MM.1S (cell line): ENCODE measurements around the gene HGD.

Experiments
- DNase-seq: peaks from one replicate; pipeline ENCODE4 v3.0.0-alpha.2; 2015
- H2AFZ ChIP-seq: fragments of 300-600 bp; sonication (generic); 2 replicates; pipeline ENCODE4 v1.6.0; 2016; ENCODE audit warnings: antibody characterized with exemption, low read length
- H3F3A ChIP-seq: fragments of 300-600 bp; sonication (generic); 2 replicates; pipeline ENCODE4 v1.6.1; 2016; ENCODE audit warnings: mild to moderate bottlenecking, antibody characterized with exemption, low read length, moderate library complexity, mixed read lengths; ENCODE audit not compliant: insufficient read depth
- H3K27ac ChIP-seq: fragments of 300-600 bp; sonication (generic); 2 replicates; pipeline ENCODE4 v1.5.1; 2016; ENCODE audit warnings: mild to moderate bottlenecking, low read length
- H3K27me3 ChIP-seq: fragments of 300-600 bp; sonication (generic); replicated peaks from 2 replicates; pipeline ENCODE4 v1.6.0; 2016; ENCODE audit warnings: low read length; ENCODE audit not compliant: insufficient read depth
- H3K36me3 ChIP-seq: fragments of 300-600 bp; sonication (generic); replicated peaks from 2 replicates; pipeline ENCODE4 v1.6.1; 2016; ENCODE audit warnings: mild to moderate bottlenecking, low read length, mixed read lengths; ENCODE audit not compliant: insufficient read depth
- H3K4me1 ChIP-seq: fragments of 300-600 bp; sonication (generic); 2 replicates; pipeline ENCODE4 v1.6.1; 2016; ENCODE audit warnings: low read length, mixed read lengths
- H3K4me2 ChIP-seq: fragments of 300-600 bp; sonication (generic); 2 replicates; pipeline ENCODE4 v1.6.0; 2016; ENCODE audit warnings: low read depth, low read length
- H3K4me3 ChIP-seq: fragments of 300-600 bp; sonication (generic); 2 replicates; pipeline ENCODE4 v1.5.1; 2016; ENCODE audit warnings: low read length, mixed read lengths
- H3K79me2 ChIP-seq: fragments of 300-600 bp; sonication (generic); 2 replicates; pipeline ENCODE4 v1.6.1; 2016; ENCODE audit warnings: mixed run types, low read length, mixed read lengths
- H3K9ac ChIP-seq: fragments of 300-600 bp; sonication (generic); 2 replicates; pipeline ENCODE4 v1.6.1; 2016; ENCODE audit warnings: low read length, mixed read lengths
- H3K9me2 ChIP-seq: fragments of 300-600 bp; sonication (generic); replicated peaks from 2 replicates; pipeline ENCODE4 v1.6.1; 2016; ENCODE audit warnings: mild to moderate bottlenecking, low read length, mixed read lengths; ENCODE audit not compliant: insufficient read depth
- H3K9me3 ChIP-seq: fragments of 300-600 bp; sonication (generic); replicated peaks from 2 replicates; pipeline ENCODE4 v1.6.1; 2016; ENCODE audit warnings: mild to moderate bottlenecking, low read length, mixed read lengths; ENCODE audit not compliant: insufficient read depth
- H4K20me1 ChIP-seq: fragments of 300-600 bp; sonication (generic); 2 replicates; pipeline ENCODE4 v1.6.1; 2016; ENCODE audit warnings: mild to moderate bottlenecking, low read length, moderate library complexity, mixed read lengths; ENCODE audit not compliant: insufficient read depth
- EZH2 ChIP-seq: fragments of 300-600 bp; sonication (generic); optimal IDR thresholded peaks from 2 replicates; pipeline ENCODE3; 2017; ENCODE audit warnings: low read depth, mild to moderate bottlenecking, antibody characterized with exemption, low read length, mixed read lengths
- EZH2phosphoT487 ChIP-seq: fragments of 300-600 bp; sonication (generic); IDR thresholded peaks from 2 replicates; pipeline ENCODE4 v1.6.1; 2018; ENCODE audit warnings: antibody characterized with exemption, low read length
- TF ChIP-seq, protein P1 (sequence below): fragments of 300-600 bp; sonication (generic); IDR thresholded peaks from 2 replicates; pipeline ENCODE4 v1.5.1; 2016; ENCODE audit warnings: antibody characterized with exemption, low read length, mixed read lengths

The HGD gene

DNA sequence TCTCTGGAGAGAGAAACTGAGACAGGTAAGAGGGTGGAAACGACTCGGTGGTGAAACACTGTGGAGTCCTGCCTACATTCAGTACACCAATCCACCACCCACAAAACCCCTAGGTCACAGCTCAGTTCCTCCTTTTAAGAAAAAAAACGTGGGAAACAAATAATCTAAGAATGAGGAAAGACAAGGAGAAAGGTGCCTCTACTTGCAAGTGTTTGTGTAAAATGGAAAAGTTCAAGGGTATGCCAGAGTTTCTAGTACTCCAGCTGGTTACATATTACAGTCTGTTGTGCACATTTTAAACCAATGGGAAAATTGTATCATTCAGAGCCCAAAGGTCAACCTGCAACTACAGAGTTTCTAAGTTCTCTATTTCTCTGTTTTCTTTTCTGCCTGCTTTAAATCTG lies 32.2 kb downstream of the HGD start:
- Histone ChIP-seq H3K79me2 (no peaks in the 10 kb centered on the region), H3K27ac (no peak overlapping the region), H2AFZ (no peak overlapping the region), H3K4me3 (no peak overlapping the region), H3K27me3 (no peaks in the 10 kb centered on the region), H3K9ac (no peak overlapping the region), H3K9me3 (no peaks in the 10 kb centered on the region), H3K36me3 (no peaks in the 10 kb centered on the region), H3K4me2 (no peak overlapping the region), H3F3A (no peaks in the 10 kb centered on the region), H3K9me2 (no peaks in the 10 kb centered on the region), H4K20me1 (no peaks in the 10 kb centered on the region), H3K4me1 (no peaks in the 10 kb centered on the region)
- TF ChIP-seq EZH2phosphoT487 (no peak), EZH2 (no peak)
- TF ChIP-seq, protein P1, sequence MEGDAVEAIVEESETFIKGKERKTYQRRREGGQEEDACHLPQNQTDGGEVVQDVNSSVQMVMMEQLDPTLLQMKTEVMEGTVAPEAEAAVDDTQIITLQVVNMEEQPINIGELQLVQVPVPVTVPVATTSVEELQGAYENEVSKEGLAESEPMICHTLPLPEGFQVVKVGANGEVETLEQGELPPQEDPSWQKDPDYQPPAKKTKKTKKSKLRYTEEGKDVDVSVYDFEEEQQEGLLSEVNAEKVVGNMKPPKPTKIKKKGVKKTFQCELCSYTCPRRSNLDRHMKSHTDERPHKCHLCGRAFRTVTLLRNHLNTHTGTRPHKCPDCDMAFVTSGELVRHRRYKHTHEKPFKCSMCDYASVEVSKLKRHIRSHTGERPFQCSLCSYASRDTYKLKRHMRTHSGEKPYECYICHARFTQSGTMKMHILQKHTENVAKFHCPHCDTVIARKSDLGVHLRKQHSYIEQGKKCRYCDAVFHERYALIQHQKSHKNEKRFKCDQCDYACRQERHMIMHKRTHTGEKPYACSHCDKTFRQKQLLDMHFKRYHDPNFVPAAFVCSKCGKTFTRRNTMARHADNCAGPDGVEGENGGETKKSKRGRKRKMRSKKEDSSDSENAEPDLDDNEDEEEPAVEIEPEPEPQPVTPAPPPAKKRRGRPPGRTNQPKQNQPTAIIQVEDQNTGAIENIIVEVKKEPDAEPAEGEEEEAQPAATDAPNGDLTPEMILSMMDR = no peak
- no peak for DNase-seq

DNA sequence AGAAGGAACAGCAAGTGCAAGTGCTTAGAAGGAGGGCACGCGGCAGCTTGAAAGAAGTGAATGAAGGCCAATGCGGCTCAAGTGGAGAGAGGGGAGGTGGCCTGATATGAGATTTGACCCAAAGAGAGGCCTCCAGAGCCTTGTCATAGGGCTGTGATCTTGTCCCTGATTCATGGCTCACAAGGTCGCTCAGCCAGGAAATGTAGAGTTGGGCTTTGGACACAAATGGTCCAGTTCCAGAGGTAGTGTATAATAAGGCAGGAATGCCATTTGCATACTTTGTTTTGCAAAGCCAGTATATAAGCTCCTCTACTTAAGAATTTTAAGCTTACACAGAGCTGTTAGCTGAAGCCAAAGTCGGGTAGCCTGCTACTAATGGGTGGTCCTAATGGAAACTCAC lies 33.7 kb downstream of the HGD start:
- Histone ChIP-seq H3K9me3 (no peaks in the 10 kb centered on the region), H3K9ac (no peak overlapping the region), H3K4me1 (no peaks in the 10 kb centered on the region), H3K79me2 (no peaks in the 10 kb centered on the region), H3F3A (no peaks in the 10 kb centered on the region), H3K9me2 (no peaks in the 10 kb centered on the region), H3K27me3 (no peaks in the 10 kb centered on the region), H3K27ac (no peak overlapping the region), H3K4me2 (no peak overlapping the region), H2AFZ (no peak overlapping the region), H3K4me3 (no peak overlapping the region), H3K36me3 (no peaks in the 10 kb centered on the region), H4K20me1 (no peaks in the 10 kb centered on the region)
- no peak for DNase-seq
- TF ChIP-seq EZH2phosphoT487 = no peak
- no peak for TF ChIP-seq EZH2
- TF ChIP-seq, protein P1 = no peak

DNA sequence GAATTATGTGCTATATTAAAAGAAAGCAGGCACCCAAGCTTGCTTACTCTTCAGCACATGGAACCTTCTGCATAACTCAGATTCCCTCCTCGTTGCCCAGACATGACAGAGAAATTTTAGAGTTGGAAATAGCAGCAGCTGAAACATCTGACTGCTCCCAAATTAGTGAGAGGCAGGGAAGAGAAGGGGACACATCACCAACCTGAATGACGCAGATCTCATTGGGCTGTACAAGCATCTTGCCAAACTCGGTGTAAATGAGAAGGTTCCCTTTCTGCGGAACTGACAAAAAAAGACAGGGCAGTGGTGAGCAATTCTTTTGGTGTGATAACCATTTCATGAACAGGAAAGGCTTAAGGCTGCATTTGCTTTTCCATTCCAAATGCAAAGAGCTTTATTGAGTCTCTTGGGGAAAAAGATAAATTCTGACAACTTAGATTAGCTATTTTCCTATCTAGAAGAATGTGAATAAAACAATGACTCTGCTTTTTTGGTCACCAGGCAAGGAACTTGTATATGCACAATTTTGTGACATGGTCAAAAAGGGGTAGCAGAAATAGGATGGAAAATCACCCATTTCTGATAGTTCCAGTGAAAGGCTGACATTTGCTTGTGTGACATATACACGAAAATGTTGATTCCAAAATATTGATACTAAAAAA lies 35.1 kb downstream of the HGD start:
- TF ChIP-seq, protein P1 = no peak
- TF ChIP-seq EZH2phosphoT487 (no peak), EZH2 (no peak)
- Histone ChIP-seq H3K27me3 (no peaks in the 10 kb centered on the region), H3F3A (no peaks in the 10 kb centered on the region), H3K4me1 (no peaks in the 10 kb centered on the region), H2AFZ (no peak overlapping the region), H3K79me2 (no peaks in the 10 kb centered on the region), H3K9me2 (no peaks in the 10 kb centered on the region), H3K4me3 (no peak overlapping the region), H3K9ac (no peak overlapping the region), H3K36me3 (no peaks in the 10 kb centered on the region), H3K27ac (no peak overlapping the region), H3K9me3 (no peaks in the 10 kb centered on the region), H4K20me1 (no peaks in the 10 kb centered on the region), H3K4me2 (no peak overlapping the region)
- DNase-seq = no peak
